HCT116 (cell line): Measurements from ENCODE around the gene IQCM. TPM values are rescaled to one million over a fixed set of nuclear protein-coding genes. Genes with fewer than 3 reads are reported as not detected.

Experiments
- ATAC-seq: fragments of 200-7000 bp; cut with Tn5 transposase; 2 replicates; pipeline ENCODE4 v1.9.1; 2020; ENCODE audit warnings: mild to moderate bottlenecking, moderate library complexity
- BruUV-seq: library from RNA; stranded (reverse); fragments of 400-500 nt; replicated peaks from 2 replicates; lab custom pipeline; 2021; lab: Mats Ljungman, UMichigan
- CTCF ChIA-PET: fragments of 300-600 bp; sonication (Branson Sonifier 250); formaldehyde crosslinking; loops from one replicate; lab custom pipeline; 2021; ENCODE audit warnings: antibody characterized with exemption; lab: Charles Lee
- POLR2A ChIA-PET: fragments of 300-600, 350-600 bp; sonication (Branson Sonifier 250); formaldehyde crosslinking; loops from one replicate; lab custom pipeline; 2021; ENCODE audit warnings: antibody characterized with exemption; lab: Charles Lee
- RAD21 ChIA-PET, 2 experiments: fragments of 300-600 bp; sonication (Branson Sonifier 250); formaldehyde crosslinking; loops; one replicate each; lab custom pipeline; 2023; ENCODE audit warnings: low total read pairs in 2 of 2; ENCODE audit not compliant: uncharacterized antibody in 2 of 2, unreplicated experiment in 2 of 2, low non-redundant PET in 1 of 2; lab: Charles Lee
- DNase-seq: peaks from one replicate; pipeline ENCODE4 v3.0.0-alpha.2; 2010; ENCODE audit warnings: low read depth, low spot score
- H2AFZ ChIP-seq: fragments of 200-600 bp; shearing (Covaris generic), sonication (generic); 2 replicates; pipeline ENCODE4 v1.6.1; 2017; ENCODE audit warnings: low read depth, mixed run types, mixed read lengths, antibody characterized with exemption, low read length; ENCODE audit not compliant: poor library complexity, severe bottlenecking
- H3K27ac ChIP-seq: 2 replicates; pipeline ENCODE4 v1.5.1; 2012; ENCODE audit warnings: low read depth, low read length
- H3K27me3 ChIP-seq: fragments of 200-600 bp; sonication (generic); 2 replicates; pipeline ENCODE4 v1.6.1; 2016; ENCODE audit warnings: mixed run types, low read length, mixed read lengths; ENCODE audit not compliant: insufficient read depth
- H3K36me3 ChIP-seq, 2 experiments: fragments of 200-500 bp in 1 of 2; fragments of 200-600 bp in 1 of 2; sonication (Bioruptor generic) in 1 of 2; sonication (generic) in 1 of 2; 2 replicates each; pipeline versions ENCODE4 v1.5.1 to v1.6.1; 2014 to 2016; ENCODE audit warnings: low read length in 2 of 2, inconsistent platforms in 1 of 2, mixed read lengths in 1 of 2, mixed run types in 1 of 2; ENCODE audit not compliant: insufficient read depth in 2 of 2, control insufficient read depth in 1 of 2
- H3K4me1 ChIP-seq, 2 experiments: fragments of 200-600 bp in 1 of 2; sonication (generic) in 1 of 2; 2 replicates each; pipeline versions ENCODE4 v1.5.1 to v1.6.1; 2012 to 2017; ENCODE audit warnings: low read length in 2 of 2, inconsistent platforms in 1 of 2, mild to moderate bottlenecking in 1 of 2, mixed read lengths in 1 of 2, mixed run types in 1 of 2, moderate library complexity in 1 of 2; ENCODE audit not compliant: insufficient read depth in 2 of 2, control insufficient read depth in 1 of 2
- H3K4me2 ChIP-seq: fragments of 200-600 bp; sonication (generic); 2 replicates; pipeline ENCODE4 v1.6.1; 2017; ENCODE audit warnings: mixed run types, low read length, mixed read lengths
- H3K4me3 ChIP-seq, 2 experiments: fragments of 200-600 bp in 1 of 2; sonication (generic) in 1 of 2; replicated peaks in 1 of 2; 2 replicates each; pipeline ENCODE4 v1.5.1; 2011 to 2016; ENCODE audit warnings: low read length in 2 of 2, control low read depth in 1 of 2, low read depth in 1 of 2, mild to moderate bottlenecking in 1 of 2, mixed read lengths in 1 of 2, mixed run types in 1 of 2
- H3K79me2 ChIP-seq: fragments of 200-600 bp; sonication (generic); 2 replicates; pipeline ENCODE4 v1.6.1; 2017; ENCODE audit warnings: mild to moderate bottlenecking, mixed run types, low read length, moderate library complexity, mixed read lengths; ENCODE audit not compliant: insufficient read depth
- H3K9ac ChIP-seq: fragments of 200-600 bp; sonication (generic); 2 replicates; pipeline ENCODE4 v1.6.1; 2016; ENCODE audit warnings: low read length, mixed read lengths
- H3K9me2 ChIP-seq: fragments of 200-600 bp; sonication (generic), shearing (Covaris generic); 2 replicates; pipeline ENCODE4 v1.6.1; 2017; ENCODE audit warnings: mixed run types, mild to moderate bottlenecking, moderate library complexity; ENCODE audit not compliant: insufficient read depth
- H3K9me3 ChIP-seq, 2 experiments: fragments of 200-500 bp in 1 of 2; fragments of 200-600 bp in 1 of 2; sonication (Bioruptor generic) in 1 of 2; sonication (generic) in 1 of 2; 2 replicates each; pipeline ENCODE4 v1.6.1; 2014 to 2017; ENCODE audit warnings: low read length in 2 of 2, mixed read lengths in 2 of 2, inconsistent platforms in 1 of 2, low read depth in 1 of 2, mild to moderate bottlenecking in 1 of 2, mixed run types in 1 of 2, moderate library complexity in 1 of 2; ENCODE audit not compliant: control insufficient read depth in 1 of 2, insufficient read depth in 1 of 2
- H4K20me1 ChIP-seq: fragments of 200-600 bp; sonication (generic), shearing (Covaris generic); 2 replicates; pipeline ENCODE4 v1.6.1; 2017; ENCODE audit warnings: mixed run types, mild to moderate bottlenecking, moderate library complexity; ENCODE audit not compliant: insufficient read depth
- CEBPB ChIP-seq: IDR thresholded peaks from 2 replicates; pipeline ENCODE4 v1.6.1; 2012; ENCODE audit warnings: low read depth
- EZH2 ChIP-seq: fragments of 200-600 bp; sonication (generic); IDR thresholded peaks from 2 replicates; pipeline ENCODE4 v1.6.1; 2017; ENCODE audit warnings: antibody characterized with exemption, mixed run types
- JUND ChIP-seq: IDR thresholded peaks from 2 replicates; pipeline ENCODE4 v1.6.1; 2012
- POLR2A ChIP-seq: IDR thresholded peaks from 2 replicates; pipeline ENCODE4 v1.7.0; 2011; ENCODE audit warnings: borderline replicate concordance; ENCODE audit not compliant: insufficient read depth, insufficient read length; ENCODE audit errors: extremely low read depth
- intact Hi-C: fragments of 100-400 bp; cut with micrococcal nuclease; formaldehyde crosslinking; loops from 2 replicates; pipeline ENCODE4 v1.10.0; 2022
- total RNA-seq: library from RNA; stranded (reverse); gene quantifications from one replicate; pipeline ENCODE4 v1.2.1, GENCODE V29; 2021; ENCODE audit not compliant: unreplicated experiment
- TF ChIP-seq, protein P1 (sequence below): IDR thresholded peaks from 2 replicates; pipeline ENCODE4 v1.6.1; 2012; ENCODE audit warnings: low read depth
- TF ChIP-seq, protein P2 (sequence below): IDR thresholded peaks from 2 replicates; pipeline ENCODE4 v1.6.1; 2011; ENCODE audit warnings: mild to moderate bottlenecking, low read length, moderate library complexity; ENCODE audit not compliant: insufficient replicate concordance; ENCODE audit errors: extremely low read depth

IQCM gene
- total RNA-seq, 1 experiment from 2014 or later, result 0.20 TPM

DNA sequence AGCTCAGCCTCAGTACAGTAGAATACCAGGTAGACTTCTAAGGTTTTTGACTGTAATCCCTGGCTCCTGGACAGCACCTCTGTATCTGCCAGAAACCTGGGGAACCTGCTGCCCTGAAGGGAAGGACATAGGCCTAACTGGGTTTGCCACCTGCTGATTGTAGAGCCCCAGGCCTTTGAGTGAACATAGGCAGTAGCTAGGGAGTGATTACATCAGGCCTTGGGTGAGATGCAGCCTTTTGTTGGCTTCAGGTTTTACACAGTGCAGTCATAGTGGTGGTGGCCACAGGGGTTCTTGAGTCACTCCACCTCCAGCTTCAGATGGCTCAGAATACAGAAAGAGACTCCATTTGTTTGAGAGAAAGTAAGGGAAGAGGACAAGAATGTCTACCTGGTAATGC lies 19.3 kb downstream of the IQCM start:
- H3K27me3 ChIP-seq, result no peaks in the 10 kb centered on the region
- H3K4me2 ChIP-seq, result no peak overlapping the region
- no peak overlapping the region for H2AFZ ChIP-seq
- TF ChIP-seq EZH2 (no peak), POLR2A (no peak), JUND (no peak)
- TF ChIP-seq, protein P1, sequence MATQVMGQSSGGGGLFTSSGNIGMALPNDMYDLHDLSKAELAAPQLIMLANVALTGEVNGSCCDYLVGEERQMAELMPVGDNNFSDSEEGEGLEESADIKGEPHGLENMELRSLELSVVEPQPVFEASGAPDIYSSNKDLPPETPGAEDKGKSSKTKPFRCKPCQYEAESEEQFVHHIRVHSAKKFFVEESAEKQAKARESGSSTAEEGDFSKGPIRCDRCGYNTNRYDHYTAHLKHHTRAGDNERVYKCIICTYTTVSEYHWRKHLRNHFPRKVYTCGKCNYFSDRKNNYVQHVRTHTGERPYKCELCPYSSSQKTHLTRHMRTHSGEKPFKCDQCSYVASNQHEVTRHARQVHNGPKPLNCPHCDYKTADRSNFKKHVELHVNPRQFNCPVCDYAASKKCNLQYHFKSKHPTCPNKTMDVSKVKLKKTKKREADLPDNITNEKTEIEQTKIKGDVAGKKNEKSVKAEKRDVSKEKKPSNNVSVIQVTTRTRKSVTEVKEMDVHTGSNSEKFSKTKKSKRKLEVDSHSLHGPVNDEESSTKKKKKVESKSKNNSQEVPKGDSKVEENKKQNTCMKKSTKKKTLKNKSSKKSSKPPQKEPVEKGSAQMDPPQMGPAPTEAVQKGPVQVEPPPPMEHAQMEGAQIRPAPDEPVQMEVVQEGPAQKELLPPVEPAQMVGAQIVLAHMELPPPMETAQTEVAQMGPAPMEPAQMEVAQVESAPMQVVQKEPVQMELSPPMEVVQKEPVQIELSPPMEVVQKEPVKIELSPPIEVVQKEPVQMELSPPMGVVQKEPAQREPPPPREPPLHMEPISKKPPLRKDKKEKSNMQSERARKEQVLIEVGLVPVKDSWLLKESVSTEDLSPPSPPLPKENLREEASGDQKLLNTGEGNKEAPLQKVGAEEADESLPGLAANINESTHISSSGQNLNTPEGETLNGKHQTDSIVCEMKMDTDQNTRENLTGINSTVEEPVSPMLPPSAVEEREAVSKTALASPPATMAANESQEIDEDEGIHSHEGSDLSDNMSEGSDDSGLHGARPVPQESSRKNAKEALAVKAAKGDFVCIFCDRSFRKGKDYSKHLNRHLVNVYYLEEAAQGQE, result no peak
- TF ChIP-seq, all 23 proteins: peak for 0
- H3K27ac ChIP-seq, result no peak overlapping the region
- H3K4me1 ChIP-seq, result no peaks in the 10 kb centered on the region
- RAD21 ChIA-PET, result no interaction called here
- no peaks in the 10 kb centered on the region for H4K20me1 ChIP-seq
- intact Hi-C loops, result no loop called here
- POLR2A ChIA-PET, result no interaction called here
- no peaks in the 10 kb centered on the region for H3K9me3 ChIP-seq
- H3K79me2 ChIP-seq, result no peaks in the 10 kb centered on the region
- no peak overlapping the region for H3K4me3 ChIP-seq
- ATAC-seq (no peak), DNase-seq (no peak)
- H3K9me2 ChIP-seq, result no peaks in the 10 kb centered on the region
- BruUV-seq, result no TSS peak
- no peak overlapping the region for H3K9ac ChIP-seq
- no peaks in the 10 kb centered on the region for H3K36me3 ChIP-seq
- CTCF ChIA-PET, result no interaction called here

DNA sequence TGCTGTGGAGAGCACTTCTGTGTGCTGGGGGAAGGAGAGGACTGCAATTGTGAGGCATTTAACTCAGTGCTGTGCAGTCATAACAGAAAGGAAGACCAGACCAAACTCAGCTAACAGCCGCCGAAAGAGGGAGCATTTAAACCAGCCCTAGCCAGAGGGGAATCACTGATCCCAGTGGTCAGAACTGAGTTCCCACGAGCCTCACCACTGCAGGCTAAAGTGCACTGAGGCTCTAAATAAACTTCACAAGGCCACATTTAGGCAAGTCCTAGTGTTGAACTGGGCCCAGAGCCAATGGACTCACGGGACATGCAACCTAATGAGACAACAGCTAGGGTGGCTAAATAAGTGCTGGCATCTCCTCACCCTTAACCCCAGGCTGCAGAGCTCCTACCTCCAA lies 20.4 kb downstream of the IQCM start:
- ChIA-PET CTCF (no interaction called here), POLR2A (no interaction called here), RAD21 (no interaction called here)
- no peak overlapping the region for H3K4me2 ChIP-seq
- H4K20me1 ChIP-seq, result no peaks in the 10 kb centered on the region
- no peaks in the 10 kb centered on the region for H3K27me3 ChIP-seq
- H3K9ac ChIP-seq, result no peak overlapping the region
- no peaks in the 10 kb centered on the region for H3K4me1 ChIP-seq
- H3K9me2 ChIP-seq, result no peaks in the 10 kb centered on the region
- no peaks in the 10 kb centered on the region for H3K36me3 ChIP-seq
- no peak overlapping the region for H3K4me3 ChIP-seq
- intact Hi-C loops, result no loop called here
- no peaks in the 10 kb centered on the region for H3K9me3 ChIP-seq
- ATAC-seq (no peak), DNase-seq (no peak)
- no peak overlapping the region for H3K27ac ChIP-seq
- H3K79me2 ChIP-seq, result no peaks in the 10 kb centered on the region
- BruUV-seq, result no TSS peak
- no peak for TF ChIP-seq EZH2
- TF ChIP-seq CEBPB, result no peak
- TF ChIP-seq, protein P2, sequence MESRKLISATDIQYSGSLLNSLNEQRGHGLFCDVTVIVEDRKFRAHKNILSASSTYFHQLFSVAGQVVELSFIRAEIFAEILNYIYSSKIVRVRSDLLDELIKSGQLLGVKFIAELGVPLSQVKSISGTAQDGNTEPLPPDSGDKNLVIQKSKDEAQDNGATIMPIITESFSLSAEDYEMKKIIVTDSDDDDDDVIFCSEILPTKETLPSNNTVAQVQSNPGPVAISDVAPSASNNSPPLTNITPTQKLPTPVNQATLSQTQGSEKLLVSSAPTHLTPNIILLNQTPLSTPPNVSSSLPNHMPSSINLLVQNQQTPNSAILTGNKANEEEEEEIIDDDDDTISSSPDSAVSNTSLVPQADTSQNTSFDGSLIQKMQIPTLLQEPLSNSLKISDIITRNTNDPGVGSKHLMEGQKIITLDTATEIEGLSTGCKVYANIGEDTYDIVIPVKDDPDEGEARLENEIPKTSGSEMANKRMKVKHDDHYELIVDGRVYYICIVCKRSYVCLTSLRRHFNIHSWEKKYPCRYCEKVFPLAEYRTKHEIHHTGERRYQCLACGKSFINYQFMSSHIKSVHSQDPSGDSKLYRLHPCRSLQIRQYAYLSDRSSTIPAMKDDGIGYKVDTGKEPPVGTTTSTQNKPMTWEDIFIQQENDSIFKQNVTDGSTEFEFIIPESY, result no peak
- no peak overlapping the region for H2AFZ ChIP-seq
